WTC11 (cell line): ENCODE results near the gene ZDHHC22. TPM values are rescaled to one million over a fixed set of nuclear protein-coding genes. Genes with fewer than 3 reads are reported as not detected.
A peak's percentile ranks its signal among the peaks of the same experiment; 100 is the strongest.

ENCODE experiments used
- ATAC-seq: fragments of 200-7000 bp; cut with Tn5 transposase; 2 replicates; pipeline ENCODE4 v1.10.0; 2021; ENCODE audit warnings: mild to moderate bottlenecking, moderate library complexity
- CTCF ChIA-PET: fragments of 300-600 bp; sonication (Branson Sonifier 250); formaldehyde crosslinking; loops from one replicate; lab custom pipeline; 2021; ENCODE audit warnings: antibody characterized with exemption; lab: Charles Lee
- POLR2A ChIA-PET: fragments of 350-600 bp; sonication (Branson Sonifier 250); formaldehyde crosslinking; loops from one replicate; lab custom pipeline; 2021; ENCODE audit warnings: antibody characterized with exemption; lab: Charles Lee
- DNase-seq: peaks from one replicate; pipeline ENCODE4 v3.0.0; 2021; ENCODE audit warnings: low spot score
- H3K27ac Mint-ChIP-seq: 2 replicates; pipeline ENCODE4 v1.8.0; 2021; ENCODE audit warnings: mixed read lengths
- H3K27me3 Mint-ChIP-seq: 2 replicates; pipeline ENCODE4 v1.8.0; 2021; ENCODE audit warnings: low read depth, mild to moderate bottlenecking, moderate library complexity, mixed read lengths
- H3K36me3 Mint-ChIP-seq: 2 replicates; pipeline ENCODE4 v1.8.0; 2021; ENCODE audit warnings: mixed read lengths
- H3K4me1 Mint-ChIP-seq: 2 replicates; pipeline ENCODE4 v1.8.0; 2022; ENCODE audit warnings: mixed read lengths
- H3K4me3 Mint-ChIP-seq: 2 replicates; pipeline ENCODE4 v1.8.0; 2021; ENCODE audit warnings: mild to moderate bottlenecking, moderate library complexity, mixed read lengths
- H3K9me3 Mint-ChIP-seq: 2 replicates; pipeline ENCODE4 v1.8.0; 2021; ENCODE audit warnings: mixed read lengths
- ATF1 ChIP-seq: sonication (generic); formaldehyde crosslinking; IDR thresholded peaks from 2 replicates; pipeline ENCODE4 v1.8.1; 2023; ENCODE audit warnings: mild to moderate bottlenecking, moderate library complexity, missing genetic modification reagents
- CBFB ChIP-seq: sonication (generic); formaldehyde crosslinking; IDR thresholded peaks from 2 replicates; pipeline ENCODE4 v1.8.1; 2022; ENCODE audit warnings: mild to moderate bottlenecking, low read depth, missing genetic modification reagents
- GABPB1 ChIP-seq: sonication (generic); formaldehyde crosslinking; IDR thresholded peaks from 2 replicates; pipeline ENCODE4 v1.8.1; 2023; ENCODE audit warnings: mild to moderate bottlenecking, missing genetic modification reagents
- JAZF1 ChIP-seq: fragments of 250-450 bp; sonication (Bioruptor Pico); IDR thresholded peaks from 2 replicates; pipeline ENCODE4 v1.9.0; 2021; ENCODE audit warnings: moderate library complexity, mild to moderate bottlenecking, inconsistent platforms
- NR3C1 ChIP-seq: sonication (generic); formaldehyde crosslinking; conservative IDR thresholded peaks from 2 replicates; pipeline ENCODE4 v1.8.1; 2023; ENCODE audit warnings: low read depth, mild to moderate bottlenecking, missing genetic modification reagents
- TP53 ChIP-seq: sonication (generic); formaldehyde crosslinking; IDR thresholded peaks from 2 replicates; pipeline ENCODE4 v1.8.1; 2023; ENCODE audit warnings: mild to moderate bottlenecking, missing genetic modification reagents
- ZNF121 ChIP-seq: sonication (generic); formaldehyde crosslinking; IDR thresholded peaks from 2 replicates; pipeline ENCODE4 v1.8.0; 2023; ENCODE audit warnings: missing genetic modification reagents
- ZNF263 ChIP-seq: sonication (generic); formaldehyde crosslinking; IDR thresholded peaks from 2 replicates; pipeline ENCODE4 v1.8.1; 2022; ENCODE audit warnings: low read depth, mild to moderate bottlenecking, moderate library complexity, missing genetic modification reagents
- ZNF396 ChIP-seq: fragments of 250-450 bp; sonication (Bioruptor Pico); IDR thresholded peaks from 2 replicates; pipeline ENCODE4 v1.8.0; 2021; ENCODE audit warnings: mild to moderate bottlenecking, moderate library complexity, borderline replicate concordance
- total RNA-seq: library from RNA; stranded (reverse); gene quantifications from 3 replicates; pipeline ENCODE4 v1.2.3, GENCODE V29; 2021
- TF ChIP-seq, protein P1 (sequence below): sonication (generic); formaldehyde crosslinking; IDR thresholded peaks from 2 replicates; pipeline ENCODE4 v1.8.1; 2022; ENCODE audit warnings: missing genetic modification reagents, borderline replicate concordance
- TF ChIP-seq, protein P2 (sequence below): sonication (generic); formaldehyde crosslinking; conservative IDR thresholded peaks from 2 replicates; pipeline ENCODE4 v1.8.1; 2023; ENCODE audit warnings: mild to moderate bottlenecking, low read depth, missing genetic modification reagents, moderate library complexity
- TF ChIP-seq, protein P3 (sequence below): sonication (generic); formaldehyde crosslinking; IDR thresholded peaks from 2 replicates; pipeline ENCODE4 v1.8.0; 2022; ENCODE audit warnings: mild to moderate bottlenecking, missing genetic modification reagents
- TF ChIP-seq, protein P4 (sequence below): sonication (generic); formaldehyde crosslinking; IDR thresholded peaks from 2 replicates; pipeline ENCODE4 v1.8.0; 2022; ENCODE audit warnings: mild to moderate bottlenecking, missing genetic modification reagents
- TF ChIP-seq, protein P5 (sequence below): fragments of 250-450 bp; sonication (Bioruptor Pico); IDR thresholded peaks from 2 replicates; pipeline ENCODE4 v2.1.2; 2022; ENCODE audit warnings: mild to moderate bottlenecking, moderate library complexity

Gene ZDHHC22
- total RNA-seq, 1 experiment from 2014 or later, result 47.7 TPM

DNA sequence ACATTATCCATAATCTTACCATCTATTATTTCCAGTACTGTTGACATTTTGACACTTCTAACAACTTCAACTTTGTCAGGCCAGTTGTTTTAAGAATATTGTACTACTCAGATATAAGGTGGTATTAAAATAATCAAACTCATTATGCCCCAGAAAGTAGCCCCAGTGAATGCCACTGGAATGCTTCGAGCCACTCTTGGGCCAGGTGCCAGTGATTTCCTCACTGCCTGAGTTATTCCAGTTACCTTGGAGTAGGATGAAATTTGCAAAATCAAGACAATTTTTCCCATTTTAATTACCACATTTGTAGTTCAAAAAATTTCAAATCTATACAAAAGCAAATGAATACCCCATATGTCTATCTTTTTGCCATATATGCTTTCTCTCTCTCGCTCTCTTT is 34.4 kb downstream of the ZDHHC22 start (continued):
- no peak for TF ChIP-seq ZNF396
- TF ChIP-seq ZNF121 (CRISPR knock-in tag), result no peak
- TF ChIP-seq NR3C1 (CRISPR knock-in tag), result no peak
- TF ChIP-seq ATF1, result no peak
- TF ChIP-seq, protein P1, sequence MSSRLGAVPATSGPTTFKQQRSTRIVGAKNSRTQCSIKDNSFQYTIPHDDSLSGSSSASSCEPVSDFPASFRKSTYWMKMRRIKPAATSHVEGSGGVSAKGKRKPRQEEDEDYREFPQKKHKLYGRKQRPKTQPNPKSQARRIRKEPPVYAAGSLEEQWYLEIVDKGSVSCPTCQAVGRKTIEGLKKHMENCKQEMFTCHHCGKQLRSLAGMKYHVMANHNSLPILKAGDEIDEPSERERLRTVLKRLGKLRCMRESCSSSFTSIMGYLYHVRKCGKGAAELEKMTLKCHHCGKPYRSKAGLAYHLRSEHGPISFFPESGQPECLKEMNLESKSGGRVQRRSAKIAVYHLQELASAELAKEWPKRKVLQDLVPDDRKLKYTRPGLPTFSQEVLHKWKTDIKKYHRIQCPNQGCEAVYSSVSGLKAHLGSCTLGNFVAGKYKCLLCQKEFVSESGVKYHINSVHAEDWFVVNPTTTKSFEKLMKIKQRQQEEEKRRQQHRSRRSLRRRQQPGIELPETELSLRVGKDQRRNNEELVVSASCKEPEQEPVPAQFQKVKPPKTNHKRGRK (CRISPR knock-in tag), result no peak
- no peak for TF ChIP-seq JAZF1 (CRISPR knock-in tag)
- no peak for TF ChIP-seq TP53 (CRISPR knock-in tag)

DNA sequence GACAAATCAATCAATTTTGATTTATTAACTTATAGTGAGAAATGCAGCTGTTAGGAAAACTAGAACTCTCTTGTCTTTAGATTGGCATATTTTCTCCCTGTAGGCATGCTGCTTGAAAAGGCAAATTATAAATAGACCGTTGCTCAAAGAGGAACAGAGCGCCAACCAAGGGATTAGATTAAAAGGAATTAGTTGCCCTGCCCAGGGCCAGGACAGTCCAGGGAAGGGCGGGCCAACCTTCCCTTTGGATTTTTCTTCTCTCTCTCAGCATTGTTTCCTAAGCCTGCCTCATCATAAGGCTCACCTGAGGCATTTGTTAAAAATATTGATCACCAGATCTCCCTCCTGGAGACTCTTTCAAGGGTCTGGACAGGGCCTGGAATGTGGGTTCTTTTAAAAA is 34.9 kb downstream of the ZDHHC22 start:
- POLR2A ChIA-PET, result no interaction called here
- CTCF ChIA-PET, result interaction anchor here (4.2 kb wide), 1 partner anchor 17 kb away, joined by 22 read pairs; no protein-coding TSS in a partner anchor
- Mint-ChIP-seq H3K4me1 (peaks cover 73% of the 10 kb centered on the region), H3K9me3 (no peaks in the 10 kb centered on the region), H3K27me3 (no peaks in the 10 kb centered on the region), H3K36me3 (peaks cover 28% of the 10 kb centered on the region), H3K4me3 (no peak overlapping the region), H3K27ac (peak overlapping the region; percentile 68)
- ATAC-seq (no peak), DNase-seq (no peak)
- TF ChIP-seq GABPB1 (CRISPR knock-in tag) (no peak), ZNF263 (CRISPR knock-in tag) (no peak), CBFB (CRISPR knock-in tag) (no peak)
- TF ChIP-seq, protein P2, sequence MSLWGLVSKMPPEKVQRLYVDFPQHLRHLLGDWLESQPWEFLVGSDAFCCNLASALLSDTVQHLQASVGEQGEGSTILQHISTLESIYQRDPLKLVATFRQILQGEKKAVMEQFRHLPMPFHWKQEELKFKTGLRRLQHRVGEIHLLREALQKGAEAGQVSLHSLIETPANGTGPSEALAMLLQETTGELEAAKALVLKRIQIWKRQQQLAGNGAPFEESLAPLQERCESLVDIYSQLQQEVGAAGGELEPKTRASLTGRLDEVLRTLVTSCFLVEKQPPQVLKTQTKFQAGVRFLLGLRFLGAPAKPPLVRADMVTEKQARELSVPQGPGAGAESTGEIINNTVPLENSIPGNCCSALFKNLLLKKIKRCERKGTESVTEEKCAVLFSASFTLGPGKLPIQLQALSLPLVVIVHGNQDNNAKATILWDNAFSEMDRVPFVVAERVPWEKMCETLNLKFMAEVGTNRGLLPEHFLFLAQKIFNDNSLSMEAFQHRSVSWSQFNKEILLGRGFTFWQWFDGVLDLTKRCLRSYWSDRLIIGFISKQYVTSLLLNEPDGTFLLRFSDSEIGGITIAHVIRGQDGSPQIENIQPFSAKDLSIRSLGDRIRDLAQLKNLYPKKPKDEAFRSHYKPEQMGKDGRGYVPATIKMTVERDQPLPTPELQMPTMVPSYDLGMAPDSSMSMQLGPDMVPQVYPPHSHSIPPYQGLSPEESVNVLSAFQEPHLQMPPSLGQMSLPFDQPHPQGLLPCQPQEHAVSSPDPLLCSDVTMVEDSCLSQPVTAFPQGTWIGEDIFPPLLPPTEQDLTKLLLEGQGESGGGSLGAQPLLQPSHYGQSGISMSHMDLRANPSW (CRISPR knock-in tag), result no peak
- TF ChIP-seq, protein P3, sequence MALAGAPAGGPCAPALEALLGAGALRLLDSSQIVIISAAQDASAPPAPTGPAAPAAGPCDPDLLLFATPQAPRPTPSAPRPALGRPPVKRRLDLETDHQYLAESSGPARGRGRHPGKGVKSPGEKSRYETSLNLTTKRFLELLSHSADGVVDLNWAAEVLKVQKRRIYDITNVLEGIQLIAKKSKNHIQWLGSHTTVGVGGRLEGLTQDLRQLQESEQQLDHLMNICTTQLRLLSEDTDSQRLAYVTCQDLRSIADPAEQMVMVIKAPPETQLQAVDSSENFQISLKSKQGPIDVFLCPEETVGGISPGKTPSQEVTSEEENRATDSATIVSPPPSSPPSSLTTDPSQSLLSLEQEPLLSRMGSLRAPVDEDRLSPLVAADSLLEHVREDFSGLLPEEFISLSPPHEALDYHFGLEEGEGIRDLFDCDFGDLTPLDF (CRISPR knock-in tag), result no peak
- TF ChIP-seq, protein P4, sequence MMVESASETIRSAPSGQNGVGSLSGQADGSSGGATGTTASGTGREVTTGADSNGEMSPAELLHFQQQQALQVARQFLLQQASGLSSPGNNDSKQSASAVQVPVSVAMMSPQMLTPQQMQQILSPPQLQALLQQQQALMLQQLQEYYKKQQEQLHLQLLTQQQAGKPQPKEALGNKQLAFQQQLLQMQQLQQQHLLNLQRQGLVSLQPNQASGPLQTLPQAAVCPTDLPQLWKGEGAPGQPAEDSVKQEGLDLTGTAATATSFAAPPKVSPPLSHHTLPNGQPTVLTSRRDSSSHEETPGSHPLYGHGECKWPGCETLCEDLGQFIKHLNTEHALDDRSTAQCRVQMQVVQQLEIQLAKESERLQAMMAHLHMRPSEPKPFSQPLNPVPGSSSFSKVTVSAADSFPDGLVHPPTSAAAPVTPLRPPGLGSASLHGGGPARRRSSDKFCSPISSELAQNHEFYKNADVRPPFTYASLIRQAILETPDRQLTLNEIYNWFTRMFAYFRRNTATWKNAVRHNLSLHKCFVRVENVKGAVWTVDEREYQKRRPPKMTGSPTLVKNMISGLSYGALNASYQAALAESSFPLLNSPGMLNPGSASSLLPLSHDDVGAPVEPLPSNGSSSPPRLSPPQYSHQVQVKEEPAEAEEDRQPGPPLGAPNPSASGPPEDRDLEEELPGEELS (CRISPR knock-in tag), result no peak
- TF ChIP-seq, protein P5, sequence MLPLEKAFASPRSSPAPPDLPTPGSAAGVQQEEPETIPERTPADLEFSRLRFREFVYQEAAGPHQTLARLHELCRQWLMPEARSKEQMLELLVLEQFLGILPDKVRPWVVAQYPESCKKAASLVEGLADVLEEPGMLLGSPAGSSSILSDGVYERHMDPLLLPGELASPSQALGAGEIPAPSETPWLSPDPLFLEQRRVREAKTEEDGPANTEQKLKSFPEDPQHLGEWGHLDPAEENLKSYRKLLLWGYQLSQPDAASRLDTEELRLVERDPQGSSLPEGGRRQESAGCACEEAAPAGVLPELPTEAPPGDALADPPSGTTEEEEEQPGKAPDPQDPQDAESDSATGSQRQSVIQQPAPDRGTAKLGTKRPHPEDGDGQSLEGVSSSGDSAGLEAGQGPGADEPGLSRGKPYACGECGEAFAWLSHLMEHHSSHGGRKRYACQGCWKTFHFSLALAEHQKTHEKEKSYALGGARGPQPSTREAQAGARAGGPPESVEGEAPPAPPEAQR (CRISPR knock-in tag), result no peak
